ENCODE measurements around the gene STARD4.

- TF ChIP-seq EP300 (IDR thresholded peaks at IDR 0.05) (no peak), POLR2AphosphoS5 (IDR thresholded peaks at IDR 0.05) (no peak), CTCF (IDR thresholded peaks at IDR 0.05) (no peak)
Observed at GRCh38 chr5:111517853-111518501, 5.6 kb upstream of the STARD4 start.
